ENCODE data around the gene MED29.

- no peak for TF ChIP-seq CTCF (conservative IDR thresholded peaks at IDR 0.05; ENCODE audit: low read depth, low read length)
- no peak for TF ChIP-seq EZH2 (IDR thresholded peaks at IDR 0.05; ENCODE audit: borderline replicate concordance, low read depth, low read length, poor library complexity, severe bottlenecking)
Observed at GRCh38 chr19:39444598-39445195, 53.5 kb downstream of the MED29 start.

All from A673 (cell line).